Lower leg skin (tissue), 3 donors: ENCODE results near the gene JSRP1.

Experiments used
- CTCF ChIP-seq, 3 donors: fragments of 450-650 bp; IDR thresholded peaks; one replicate each; pipeline ENCODE4 v1.5.1; 2016; ENCODE audit warnings: antibody characterized with exemption in 3 of 3, mild to moderate bottlenecking in 3 of 3, moderate library complexity in 2 of 3
- POLR2A ChIP-seq, 2 donors: fragments of 450-650 bp; IDR thresholded peaks; one replicate each; pipeline ENCODE4 v1.6.1; 2016 to 2017; ENCODE audit warnings: antibody characterized with exemption in 2 of 2, mild to moderate bottlenecking in 1 of 2, moderate library complexity in 1 of 2

- TF ChIP-seq CTCF (IDR thresholded peaks at IDR 0.05) (no peak), POLR2A (IDR thresholded peaks at IDR 0.05) (no peak)
Measured at GRCh38 chr19:2240881-2241760, 15.1 kb downstream of the JSRP1 start.
